Measurements from ENCODE around the gene AEBP1. TPM values are rescaled to one million over a fixed set of nuclear protein-coding genes. Genes with fewer than 3 reads are reported as not detected.

The AEBP1 gene
- total RNA-seq, 1 donor from 2014 or later = 422 TPM

- TF ChIP-seq, protein P1, sequence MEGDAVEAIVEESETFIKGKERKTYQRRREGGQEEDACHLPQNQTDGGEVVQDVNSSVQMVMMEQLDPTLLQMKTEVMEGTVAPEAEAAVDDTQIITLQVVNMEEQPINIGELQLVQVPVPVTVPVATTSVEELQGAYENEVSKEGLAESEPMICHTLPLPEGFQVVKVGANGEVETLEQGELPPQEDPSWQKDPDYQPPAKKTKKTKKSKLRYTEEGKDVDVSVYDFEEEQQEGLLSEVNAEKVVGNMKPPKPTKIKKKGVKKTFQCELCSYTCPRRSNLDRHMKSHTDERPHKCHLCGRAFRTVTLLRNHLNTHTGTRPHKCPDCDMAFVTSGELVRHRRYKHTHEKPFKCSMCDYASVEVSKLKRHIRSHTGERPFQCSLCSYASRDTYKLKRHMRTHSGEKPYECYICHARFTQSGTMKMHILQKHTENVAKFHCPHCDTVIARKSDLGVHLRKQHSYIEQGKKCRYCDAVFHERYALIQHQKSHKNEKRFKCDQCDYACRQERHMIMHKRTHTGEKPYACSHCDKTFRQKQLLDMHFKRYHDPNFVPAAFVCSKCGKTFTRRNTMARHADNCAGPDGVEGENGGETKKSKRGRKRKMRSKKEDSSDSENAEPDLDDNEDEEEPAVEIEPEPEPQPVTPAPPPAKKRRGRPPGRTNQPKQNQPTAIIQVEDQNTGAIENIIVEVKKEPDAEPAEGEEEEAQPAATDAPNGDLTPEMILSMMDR (IDR thresholded peaks at IDR 0.05) = no peak
- Mint-ChIP-seq H3K4me1 (ENCODE audit: low read depth) (peaks cover 55% of the 10 kb centered on the region), H3K9me3 (ENCODE audit: low read depth) (peaks cover 4% of the 10 kb centered on the region), H3K4me3 (ENCODE audit: unreplicated experiment) (no peak overlapping the region), H3K27me3 (ENCODE audit: low read depth) (no peaks in the 10 kb centered on the region), H3K36me3 (ENCODE audit: low read depth) (no peaks in the 10 kb centered on the region), H3K27ac (ENCODE audit: unreplicated experiment) (no peak overlapping the region)
- no peak for DNase-seq (ENCODE audit: low spot score)
Measured at GRCh38 chr7:44093102-44093641, 11.0 kb upstream of the AEBP1 start.

DNA sequence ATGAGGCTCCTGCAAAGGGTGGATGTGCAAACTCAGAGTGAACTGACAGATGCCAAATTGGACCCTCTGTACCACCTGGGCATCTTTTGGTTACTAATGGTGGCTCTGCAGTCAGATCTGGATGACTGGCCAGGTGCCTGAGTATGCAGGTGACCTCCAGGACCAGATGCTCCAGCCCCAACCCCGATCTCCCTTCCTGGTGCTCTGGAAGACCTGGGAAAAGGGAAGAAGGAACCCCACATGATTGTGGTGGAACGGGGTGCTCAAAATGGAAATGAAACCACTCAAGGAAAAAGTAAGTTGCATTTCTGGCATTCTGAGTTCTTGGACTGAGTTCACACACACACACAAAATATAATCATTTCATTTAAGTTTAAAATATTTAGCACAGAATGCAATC, 9.8 kb upstream of the AEBP1 start:
- Mint-ChIP-seq H3K9me3 (ENCODE audit: low read depth) (peaks cover 4% of the 10 kb centered on the region), H3K27ac (ENCODE audit: unreplicated experiment) (peak overlapping the region; percentile 30), H3K27me3 (ENCODE audit: low read depth) (no peaks in the 10 kb centered on the region), H3K36me3 (ENCODE audit: low read depth) (no peaks in the 10 kb centered on the region), H3K4me1 (ENCODE audit: low read depth) (peaks cover 44% of the 10 kb centered on the region), H3K4me3 (ENCODE audit: unreplicated experiment) (no peak overlapping the region)
- no peak for DNase-seq (ENCODE audit: low spot score)
- TF ChIP-seq, protein P1 (IDR thresholded peaks at IDR 0.05) = no peak

DNA sequence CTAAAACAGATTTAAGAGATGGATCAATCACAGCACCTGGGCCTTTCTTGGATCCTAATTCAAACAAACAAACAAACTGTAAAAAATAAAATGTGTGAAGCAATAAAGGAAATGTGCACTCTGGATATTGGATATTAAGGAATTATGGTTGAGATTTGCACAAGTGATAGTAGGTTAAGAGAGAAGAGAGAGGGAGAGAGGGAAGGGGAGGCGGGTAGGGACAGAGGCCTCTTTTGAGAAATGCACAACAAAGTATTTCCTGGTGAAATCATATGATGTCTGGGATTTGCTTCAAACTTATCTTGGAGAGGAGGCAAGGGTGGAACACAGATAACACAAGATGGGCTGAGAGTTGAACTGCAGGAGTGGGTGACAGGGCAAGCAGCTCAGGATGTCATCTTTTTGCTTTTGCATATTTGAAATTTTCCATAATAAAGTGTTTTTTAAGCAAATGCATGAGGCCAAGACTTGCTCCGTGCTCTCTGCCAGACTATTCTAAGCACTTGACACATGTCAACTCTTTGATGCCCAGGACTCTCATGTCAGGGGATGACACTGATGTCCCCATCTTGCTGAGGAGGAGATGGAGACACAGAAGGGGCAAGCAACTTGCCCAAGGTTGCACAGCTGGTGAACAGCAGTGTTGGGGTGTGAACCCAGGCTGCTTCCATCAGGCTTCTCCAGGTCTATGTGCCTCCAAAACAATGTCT, 9.1 kb upstream of the AEBP1 start:
- no peaks in the 10 kb centered on the region for H3K27me3 Mint-ChIP-seq (ENCODE audit: low read depth)
- TF ChIP-seq, protein P1 (IDR thresholded peaks at IDR 0.05) = no peak
- DNase-seq (ENCODE audit: low spot score) = no peak
- H3K36me3 Mint-ChIP-seq (ENCODE audit: low read depth) = no peaks in the 10 kb centered on the region
- no peak overlapping the region for H3K4me3 Mint-ChIP-seq (ENCODE audit: unreplicated experiment)
- H3K4me1 Mint-ChIP-seq (ENCODE audit: low read depth) = peaks cover 47% of the 10 kb centered on the region
- H3K9me3 Mint-ChIP-seq (ENCODE audit: low read depth) = peaks cover 4% of the 10 kb centered on the region
- peak overlapping the region; percentile 30 for H3K27ac Mint-ChIP-seq (ENCODE audit: unreplicated experiment)

- DNase-seq (ENCODE audit: low spot score) = no peak
- Mint-ChIP-seq H3K27me3 (ENCODE audit: low read depth) (no peaks in the 10 kb centered on the region), H3K36me3 (ENCODE audit: low read depth) (no peaks in the 10 kb centered on the region), H3K27ac (ENCODE audit: unreplicated experiment) (no peak overlapping the region), H3K4me3 (ENCODE audit: unreplicated experiment) (no peak overlapping the region), H3K9me3 (ENCODE audit: low read depth) (peaks cover 4% of the 10 kb centered on the region), H3K4me1 (ENCODE audit: low read depth) (peaks cover 47% of the 10 kb centered on the region)
- TF ChIP-seq, protein P1 (IDR thresholded peaks at IDR 0.05) = no peak
Measured at GRCh38 chr7:44095781-44096180, 8.4 kb upstream of the AEBP1 start.

- Mint-ChIP-seq H3K4me1 (ENCODE audit: low read depth) (peaks cover 51% of the 10 kb centered on the region), H3K4me3 (ENCODE audit: unreplicated experiment) (no peak overlapping the region), H3K36me3 (ENCODE audit: low read depth) (no peaks in the 10 kb centered on the region), H3K27me3 (ENCODE audit: low read depth) (no peaks in the 10 kb centered on the region), H3K27ac (ENCODE audit: unreplicated experiment) (no peak overlapping the region), H3K9me3 (ENCODE audit: low read depth) (peaks cover 4% of the 10 kb centered on the region)
- TF ChIP-seq, protein P1 (IDR thresholded peaks at IDR 0.05) = no peak
- DNase-seq (ENCODE audit: low spot score) = no peak
Measured at GRCh38 chr7:44096326-44096881, 7.7 kb upstream of the AEBP1 start.

All from chondrocyte (in vitro differentiated cells).